Activated CD4-positive, CD25-positive, alpha-beta regulatory T cell treated with anti-CD3 and anti-CD28 coated beads, Interleukin-2, amount 50 U/mL, for 16 hours (primary cell): Measurements from ENCODE around the gene AOPEP.

Experiments used
- DNase-seq: peaks from one replicate; pipeline ENCODE4 v3.0.0-alpha.2; 2020; ENCODE audit warnings: low read depth, low spot score

The AOPEP gene

GRCh38 chr9:94916956-94917355 is 190.5 kb downstream of the AOPEP start:
- DNase-seq, result no peak

- no peak for DNase-seq
These were observed 191.7 kb downstream of the AOPEP start for GRCh38 chr9:94918038-94918753.

GRCh38 chr9:94919376-94920098 is 193.0 kb downstream of the AOPEP start:
- no peak for DNase-seq

- DNase-seq, result no peak
These were observed 194.1 kb downstream of the AOPEP start for GRCh38 chr9:94920420-94921091.

GRCh38 chr9:94921092-94921471 is 194.6 kb downstream of the AOPEP start:
- DNase-seq, result no peak

- DNase-seq, result no peak
These were observed 195.2 kb downstream of the AOPEP start for GRCh38 chr9:94921656-94922055.

GRCh38 chr9:94922098-94922607 is 195.7 kb downstream of the AOPEP start:
- no peak for DNase-seq

GRCh38 chr9:94922691-94923107 is 196.2 kb downstream of the AOPEP start:
- DNase-seq, result no peak

GRCh38 chr9:94923326-94924089 is 197.0 kb downstream of the AOPEP start:
- no peak for DNase-seq

GRCh38 chr9:94925751-94926430 is 199.4 kb downstream of the AOPEP start:
- no peak for DNase-seq

- DNase-seq, result no peak
These were observed 199.9 kb downstream of the AOPEP start for GRCh38 chr9:94926431-94926800.

- DNase-seq, result no peak
These were observed 200.7 kb downstream of the AOPEP start for GRCh38 chr9:94927048-94927761.

GRCh38 chr9:94927762-94928670 is 201.5 kb downstream of the AOPEP start:
- no peak for DNase-seq

- DNase-seq, result no peak
These were observed 202.3 kb downstream of the AOPEP start for GRCh38 chr9:94928691-94929368.

GRCh38 chr9:94929369-94929756 is 202.9 kb downstream of the AOPEP start:
- no peak for DNase-seq

GRCh38 chr9:94931036-94931633 is 204.6 kb downstream of the AOPEP start:
- no peak for DNase-seq

GRCh38 chr9:94931740-94932139 is 205.2 kb downstream of the AOPEP start:
- no peak for DNase-seq
